IMR-90 (cell line): Measurements from ENCODE around the gene USP6NL.

ENCODE experiments used
- CTCF ChIP-seq: conservative IDR thresholded peaks from 2 replicates; pipeline ENCODE4 v1.5.1; 2012; ENCODE audit warnings: mild to moderate bottlenecking, low read depth, low read length, improper control_type of control experiment
- FOS ChIP-seq: fragments of 150-350 bp; IDR thresholded peaks from 2 replicates; pipeline ENCODE4 v1.6.1; 2016; ENCODE audit warnings: low read depth, low read length
- POLR2A ChIP-seq: IDR thresholded peaks from 2 replicates; pipeline ENCODE4 v1.6.1; 2012; ENCODE audit warnings: mild to moderate bottlenecking, low read depth, low read length

GRCh38 chr10:11593612-11594011 is 17.8 kb downstream of the USP6NL start:
- TF ChIP-seq POLR2A: no peak
- TF ChIP-seq CTCF: no peak
- TF ChIP-seq FOS: no peak
